Effector memory CD4-positive, alpha-beta T cell (primary cell): ENCODE measurements around the gene PTPN13.

Source experiments
- DNase-seq, 3 donors: peaks; one replicate each; pipeline ENCODE4 v3.0.0-alpha.2; 2020
- H3K27ac ChIP-seq: 2 replicates; pipeline ENCODE4 v1.7.0; 2013; ENCODE audit warnings: mild to moderate bottlenecking, low read length, moderate library complexity; ENCODE audit not compliant: insufficient read depth, poor library complexity, severe bottlenecking
- H3K27me3 ChIP-seq: replicated peaks from 2 replicates; pipeline ENCODE4 v1.7.0; 2013; ENCODE audit warnings: mild to moderate bottlenecking, low read length; ENCODE audit not compliant: insufficient read depth, control insufficient read depth, poor library complexity, severe bottlenecking
- H3K36me3 ChIP-seq: 2 replicates; pipeline ENCODE4 v1.7.0; 2013; ENCODE audit warnings: mild to moderate bottlenecking, low read length, moderate library complexity; ENCODE audit not compliant: control insufficient read depth, insufficient read depth
- H3K4me1 ChIP-seq: 2 replicates; pipeline ENCODE4 v1.7.0; 2013; ENCODE audit warnings: low read length, mild to moderate bottlenecking; ENCODE audit not compliant: control insufficient read depth, insufficient read depth, poor library complexity, severe bottlenecking
- H3K4me3 ChIP-seq: 2 replicates; pipeline ENCODE4 v1.7.0; 2013; ENCODE audit warnings: low read length, low read depth, mild to moderate bottlenecking; ENCODE audit not compliant: insufficient read depth, poor library complexity, severe bottlenecking
- H3K9me3 ChIP-seq: 2 replicates; pipeline ENCODE4 v1.7.0; 2013; ENCODE audit warnings: mild to moderate bottlenecking, low read length, moderate library complexity; ENCODE audit not compliant: control insufficient read depth

The PTPN13 gene

GRCh38 chr4:86730310-86730709, 136.2 kb downstream of the PTPN13 start:
- peak in 2 of 3 donors; percentile 4 to 12 for DNase-seq
- Histone ChIP-seq H3K9me3 (no peaks in the 10 kb centered on the region), H3K36me3 (no peaks in the 10 kb centered on the region), H3K4me3 (no peak overlapping the region), H3K27ac (no peak overlapping the region), H3K27me3 (no peaks in the 10 kb centered on the region), H3K4me1 (no peaks in the 10 kb centered on the region)

- Histone ChIP-seq H3K9me3 (no peaks in the 10 kb centered on the region), H3K4me3 (no peak overlapping the region), H3K4me1 (no peaks in the 10 kb centered on the region), H3K36me3 (no peaks in the 10 kb centered on the region), H3K27me3 (no peaks in the 10 kb centered on the region), H3K27ac (no peak overlapping the region)
- no peak for DNase-seq
Measured at GRCh38 chr4:86737244-86737643, 143.1 kb downstream of the PTPN13 start.

GRCh38 chr4:86741846-86742245, 147.7 kb downstream of the PTPN13 start:
- Histone ChIP-seq H3K9me3 (no peaks in the 10 kb centered on the region), H3K4me1 (no peaks in the 10 kb centered on the region), H3K27me3 (no peaks in the 10 kb centered on the region), H3K36me3 (no peaks in the 10 kb centered on the region), H3K4me3 (no peak overlapping the region), H3K27ac (no peak overlapping the region)
- DNase-seq, result no peak

GRCh38 chr4:86744570-86744969, 150.5 kb downstream of the PTPN13 start:
- Histone ChIP-seq H3K27me3 (no peaks in the 10 kb centered on the region), H3K36me3 (peaks cover 3% of the 10 kb centered on the region), H3K9me3 (no peaks in the 10 kb centered on the region), H3K4me3 (no peak overlapping the region), H3K4me1 (no peaks in the 10 kb centered on the region), H3K27ac (no peak overlapping the region)
- DNase-seq, result no peak

- Histone ChIP-seq H3K4me3 (no peak overlapping the region), H3K4me1 (no peaks in the 10 kb centered on the region), H3K36me3 (peaks cover 6% of the 10 kb centered on the region), H3K27me3 (no peaks in the 10 kb centered on the region), H3K9me3 (no peaks in the 10 kb centered on the region), H3K27ac (no peak overlapping the region)
- DNase-seq, result no peak
Measured at GRCh38 chr4:86749121-86749520, 155.0 kb downstream of the PTPN13 start.

GRCh38 chr4:86755388-86755787, 161.3 kb downstream of the PTPN13 start:
- Histone ChIP-seq H3K4me1 (no peaks in the 10 kb centered on the region), H3K4me3 (no peak overlapping the region), H3K36me3 (peaks cover 3% of the 10 kb centered on the region), H3K27ac (no peak overlapping the region), H3K27me3 (no peaks in the 10 kb centered on the region), H3K9me3 (no peaks in the 10 kb centered on the region)
- no peak for DNase-seq

- no peak for DNase-seq
Measured at GRCh38 chr4:86757468-86757867, 163.4 kb downstream of the PTPN13 start.

GRCh38 chr4:86759298-86759697, 165.2 kb downstream of the PTPN13 start:
- H3K27me3 ChIP-seq, result no peaks in the 10 kb centered on the region
- DNase-seq, result no peak
- no peak overlapping the region for H3K27ac ChIP-seq
- no peaks in the 10 kb centered on the region for H3K9me3 ChIP-seq
- H3K4me1 ChIP-seq, result no peaks in the 10 kb centered on the region
- no peak overlapping the region for H3K4me3 ChIP-seq
- no peaks in the 10 kb centered on the region for H3K36me3 ChIP-seq

More at GRCh38 chr4:86757468-86757867, 163.4 kb downstream of the PTPN13 start:
- no peaks in the 10 kb centered on the region for H3K9me3 ChIP-seq
- H3K4me3 ChIP-seq, result no peak overlapping the region
- no peaks in the 10 kb centered on the region for H3K4me1 ChIP-seq
- no peak overlapping the region for H3K27ac ChIP-seq
- no peaks in the 10 kb centered on the region for H3K36me3 ChIP-seq
- H3K27me3 ChIP-seq, result no peaks in the 10 kb centered on the region

- DNase-seq, result no peak
- H3K9me3 ChIP-seq, result no peaks in the 10 kb centered on the region
- no peak overlapping the region for H3K4me3 ChIP-seq
- no peaks in the 10 kb centered on the region for H3K4me1 ChIP-seq
- H3K36me3 ChIP-seq, result no peaks in the 10 kb centered on the region
- H3K27me3 ChIP-seq, result no peaks in the 10 kb centered on the region
- no peak overlapping the region for H3K27ac ChIP-seq
Measured at GRCh38 chr4:86762649-86763048, 168.5 kb downstream of the PTPN13 start.

- Histone ChIP-seq H3K27me3 (no peaks in the 10 kb centered on the region), H3K4me1 (no peaks in the 10 kb centered on the region), H3K36me3 (peaks cover 3% of the 10 kb centered on the region), H3K27ac (no peak overlapping the region), H3K4me3 (no peak overlapping the region), H3K9me3 (no peaks in the 10 kb centered on the region)
- DNase-seq, result no peak
Measured at GRCh38 chr4:86769794-86770193, 175.7 kb downstream of the PTPN13 start.

- Histone ChIP-seq H3K27me3 (no peaks in the 10 kb centered on the region), H3K9me3 (no peaks in the 10 kb centered on the region), H3K4me1 (no peaks in the 10 kb centered on the region), H3K36me3 (peaks cover 3% of the 10 kb centered on the region), H3K27ac (no peak overlapping the region), H3K4me3 (no peak overlapping the region)
- no peak for DNase-seq
Measured at GRCh38 chr4:86771141-86771540, 177.0 kb downstream of the PTPN13 start.
